HG03442 (cell line): ENCODE measurements around the gene MYRF.

Source experiments
- ATAC-seq: cut with Tn5 transposase; IDR thresholded peaks from one replicate; pipeline ENCODE4 v1.9.1; 2021; ENCODE audit warnings: mild to moderate bottlenecking, moderate library complexity; ENCODE audit not compliant: unreplicated experiment

The MYRF gene

DNA sequence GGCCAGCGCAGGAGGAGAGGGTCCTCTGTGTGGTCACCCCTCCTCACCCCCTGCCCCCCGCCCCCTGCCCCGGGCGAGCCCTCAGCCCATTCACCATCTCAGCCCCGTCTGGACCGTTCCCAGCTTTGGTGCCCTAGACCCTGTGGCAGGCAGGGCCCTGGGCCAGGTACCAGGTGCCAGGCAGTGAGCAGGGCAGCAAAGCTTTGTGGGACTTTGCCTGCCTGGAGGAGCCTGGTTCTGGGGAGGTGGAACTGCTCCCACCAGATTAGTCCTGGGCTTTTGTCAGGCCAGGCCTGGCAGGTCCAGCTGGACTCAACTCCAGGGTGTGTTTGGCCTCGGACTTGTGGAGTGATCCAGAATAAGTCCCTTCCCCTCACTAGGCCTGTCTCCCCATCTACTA is 13.7 kb upstream of the MYRF start:
- ATAC-seq = no peak

GRCh38 chr11:61739413-61739812 is 13.0 kb upstream of the MYRF start:
- ATAC-seq = no peak

DNA sequence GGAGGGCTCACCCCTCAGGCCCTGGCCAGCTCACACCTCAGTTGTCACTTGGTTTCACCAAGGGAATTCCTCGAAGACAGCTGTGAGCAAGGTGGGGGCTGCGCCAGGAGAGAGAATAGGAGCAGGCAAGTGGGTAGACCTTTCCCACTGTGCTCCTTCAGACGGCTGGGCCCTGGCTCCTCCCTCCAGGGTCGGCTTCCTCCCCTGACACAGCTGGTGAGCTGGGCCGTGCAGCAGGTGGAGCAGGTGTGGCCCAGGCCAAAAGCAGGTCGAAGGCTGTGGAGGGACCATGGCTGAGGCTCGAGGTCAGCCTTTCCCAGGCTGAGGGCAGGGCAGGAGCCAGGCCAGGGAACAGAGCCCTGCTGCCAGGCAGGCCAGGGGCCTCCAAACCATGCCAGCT is 12.5 kb upstream of the MYRF start:
- ATAC-seq = no peak

DNA sequence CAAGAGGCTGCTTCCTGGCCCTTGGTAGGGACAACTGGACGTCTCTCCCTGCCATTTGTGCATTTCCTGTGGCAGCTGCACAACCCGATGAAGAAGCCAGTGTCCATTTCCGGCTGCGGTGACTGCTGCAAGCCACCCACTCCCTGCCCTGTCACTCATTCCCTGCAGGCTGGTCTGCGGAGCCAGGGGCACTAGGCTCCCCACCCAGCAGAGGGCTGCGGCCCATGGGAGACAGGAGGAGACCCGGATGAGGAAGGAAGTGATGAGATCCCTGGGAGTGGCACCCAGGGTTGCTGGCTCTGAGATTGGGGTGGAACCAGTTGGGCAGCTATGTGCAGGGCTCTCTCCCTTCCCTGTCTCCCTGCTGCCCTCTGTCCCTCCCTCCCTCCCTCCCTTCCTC is 10.0 kb upstream of the MYRF start:
- no peak for ATAC-seq

DNA sequence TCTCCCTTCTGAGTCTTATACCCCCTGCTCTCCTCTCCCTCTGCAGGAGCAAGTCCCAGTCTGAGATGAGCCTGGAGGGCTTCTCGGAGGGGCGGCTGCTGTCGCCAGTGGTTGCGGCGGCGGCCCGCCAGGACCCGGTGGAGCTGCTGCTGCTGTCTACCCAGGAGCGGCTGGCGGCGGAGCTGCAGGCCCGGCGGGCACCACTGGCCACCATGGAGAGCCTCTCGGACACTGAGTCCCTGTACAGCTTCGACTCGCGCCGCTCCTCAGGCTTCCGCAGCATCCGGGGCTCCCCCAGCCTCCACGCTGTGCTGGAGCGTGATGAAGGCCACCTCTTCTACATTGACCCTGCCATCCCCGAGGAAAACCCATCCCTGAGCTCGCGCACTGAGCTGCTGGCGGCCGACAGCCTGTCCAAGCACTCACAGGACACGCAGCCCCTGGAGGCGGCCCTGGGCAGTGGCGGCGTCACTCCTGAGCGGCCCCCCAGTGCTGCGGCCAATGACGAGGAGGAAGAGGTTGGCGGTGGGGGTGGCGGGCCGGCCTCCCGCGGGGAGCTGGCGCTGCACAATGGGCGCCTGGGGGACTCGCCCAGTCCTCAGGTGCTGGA is 8.8 kb upstream of the MYRF start:
- ATAC-seq = no peak

- ATAC-seq = no peak
Measured at GRCh38 chr11:61744181-61744580, 8.3 kb upstream of the MYRF start.

DNA sequence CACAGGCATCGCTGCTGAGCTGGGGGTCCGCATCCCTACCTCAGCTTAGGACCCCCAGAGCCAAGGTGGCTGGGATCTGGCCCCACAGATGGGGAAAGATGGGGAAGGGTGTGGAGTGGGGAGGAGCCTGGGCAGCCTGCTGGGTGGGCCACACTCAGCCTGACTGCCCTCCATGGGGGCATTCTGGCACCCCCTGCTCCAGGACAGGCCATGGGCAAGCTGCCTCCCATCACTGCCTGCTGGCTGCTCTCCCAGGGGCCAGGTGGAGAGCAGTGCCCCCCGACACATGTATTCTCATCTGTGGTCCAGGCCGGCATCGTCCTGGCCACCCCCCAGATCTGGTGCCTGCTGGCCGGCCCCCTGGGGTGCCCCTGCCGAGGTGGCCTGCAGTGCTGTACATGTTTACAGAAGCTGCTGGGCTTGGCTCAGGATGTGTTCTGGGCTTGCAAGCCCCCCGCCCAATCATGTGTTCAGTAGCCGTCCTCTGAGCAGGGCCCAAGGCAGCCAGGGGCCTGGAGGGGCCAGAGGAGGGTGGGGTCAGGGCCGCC is 7.8 kb upstream of the MYRF start:
- no peak for ATAC-seq

GRCh38 chr11:61745781-61746441 is 6.5 kb upstream of the MYRF start:
- ATAC-seq = no peak

DNA sequence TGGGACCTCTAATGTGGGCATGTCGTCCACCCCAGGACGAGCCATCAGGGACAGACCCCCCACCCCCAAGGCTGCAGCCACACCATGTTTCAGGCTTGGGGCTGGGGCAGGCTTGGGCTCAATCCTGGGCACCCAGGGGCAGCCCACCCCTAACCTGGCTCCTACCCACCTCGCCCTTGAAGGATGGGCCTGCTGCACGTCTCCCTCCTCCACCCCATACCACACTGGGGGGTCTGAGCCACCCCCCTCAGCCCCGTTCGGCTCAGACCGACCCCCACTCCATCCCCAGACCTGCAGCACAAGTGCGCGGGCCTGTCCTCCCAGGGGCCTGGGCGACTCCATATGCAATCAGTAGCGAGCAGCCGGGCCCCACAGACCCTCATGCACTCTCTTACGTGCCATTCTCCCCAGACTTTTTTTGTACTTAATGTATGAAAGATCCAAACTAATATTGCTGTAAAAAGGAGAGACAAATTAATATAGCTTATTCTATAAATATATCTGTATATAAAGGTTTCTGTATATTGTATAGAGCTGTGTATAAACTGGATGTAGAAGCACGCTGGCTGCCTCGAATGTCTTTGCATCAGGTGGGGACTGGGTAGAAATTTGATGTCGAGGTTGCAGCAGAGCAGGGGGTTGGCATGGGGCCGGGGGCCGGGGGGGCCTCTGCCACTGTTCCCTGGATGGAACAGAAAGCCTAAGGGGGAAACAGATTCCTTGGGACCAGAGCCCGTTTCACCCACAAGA is 5.8 kb upstream of the MYRF start:
- no peak for ATAC-seq

DNA sequence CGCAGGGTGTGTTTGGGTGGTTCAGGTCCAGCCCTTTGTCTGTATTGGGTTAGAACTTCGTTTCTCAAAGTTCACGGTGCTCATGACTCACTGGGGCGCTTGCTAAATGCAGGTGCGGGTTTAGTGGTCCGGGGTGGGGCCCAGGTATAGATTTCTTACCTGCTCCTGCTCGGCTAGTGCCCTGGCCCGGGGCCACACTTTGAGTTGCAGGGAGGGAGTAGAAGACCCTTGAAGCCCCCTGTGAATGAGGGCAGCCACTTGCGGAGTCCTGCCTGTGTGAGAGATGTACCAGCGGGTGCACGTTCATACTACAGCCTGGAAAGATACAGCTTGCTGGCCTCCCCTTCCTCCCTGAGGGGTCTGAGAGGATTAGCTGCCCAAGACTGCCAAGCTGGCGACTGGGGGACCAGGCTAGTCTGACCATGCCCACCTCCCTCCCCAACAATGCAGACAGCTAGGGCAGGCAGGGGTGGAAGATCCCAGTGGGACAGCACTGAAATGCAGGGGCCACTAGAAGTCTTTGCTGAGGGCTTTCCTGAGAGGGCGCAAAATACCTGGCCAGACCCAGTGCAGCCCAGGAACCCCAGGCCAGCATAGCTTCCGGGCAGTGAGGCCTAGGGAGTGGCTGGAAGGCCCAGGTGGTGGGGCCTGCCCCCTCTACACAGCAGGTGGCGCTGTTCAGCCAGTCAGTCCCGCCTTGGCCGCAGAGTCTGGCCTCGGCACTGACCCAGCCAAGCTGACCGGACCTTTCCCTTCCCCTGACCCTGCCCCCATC is 5.1 kb upstream of the MYRF start:
- ATAC-seq = no peak

DNA sequence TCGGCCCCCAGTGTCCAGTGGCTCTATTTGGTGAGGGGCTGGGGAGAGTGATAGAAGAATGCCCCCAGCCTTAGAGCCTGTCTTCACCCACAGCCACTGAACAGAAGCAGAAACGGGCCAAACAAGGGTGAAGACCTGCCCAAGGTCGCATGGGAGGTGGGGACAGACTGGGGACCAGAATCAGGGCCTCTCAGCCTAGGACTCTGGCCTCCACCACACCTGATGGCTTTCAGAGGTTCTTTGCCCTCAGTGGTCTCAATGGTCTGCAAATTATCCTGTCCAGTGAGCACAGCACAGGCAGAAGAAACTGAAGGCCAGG is 4.5 kb upstream of the MYRF start:
- ATAC-seq = no peak

DNA sequence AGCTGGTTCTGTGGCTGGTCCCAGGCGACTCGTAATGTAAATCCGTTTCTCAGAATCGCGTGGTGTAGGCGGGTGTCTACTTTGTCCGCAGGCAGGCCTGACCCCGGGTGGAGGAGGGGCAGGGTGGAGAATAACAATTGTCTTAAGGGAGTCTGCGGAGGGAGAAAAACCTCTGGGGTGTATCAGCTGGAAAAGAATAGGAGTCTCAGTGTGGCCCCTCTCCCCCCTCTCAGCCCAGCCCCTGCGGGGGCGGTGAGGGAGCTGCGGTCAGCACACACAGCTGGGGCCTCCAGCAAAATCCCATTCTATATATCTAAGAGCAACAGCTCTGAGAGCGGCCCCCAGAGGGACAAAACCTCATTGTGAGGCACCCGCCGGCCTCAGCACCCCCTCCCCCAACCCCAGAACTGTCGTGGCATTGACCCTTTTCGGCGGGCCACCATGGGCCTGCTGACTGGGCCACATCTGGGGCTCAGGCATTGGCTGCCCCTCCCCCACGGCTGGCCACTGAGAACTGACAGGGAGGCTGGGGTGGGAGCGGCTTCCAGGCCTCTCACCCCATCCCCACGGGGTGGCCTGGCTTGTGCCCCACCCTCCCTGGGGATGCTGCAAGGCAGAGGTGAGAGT is 2.7 kb upstream of the MYRF start:
- no peak for ATAC-seq

- ATAC-seq = no peak
Measured at GRCh38 chr11:61750631-61751273, 1.7 kb upstream of the MYRF start.

GRCh38 chr11:61751384-61751783 is 1.1 kb upstream of the MYRF start:
- ATAC-seq = no peak

GRCh38 chr11:61752925-61753521 is 587 bp downstream of the MYRF start:
- no peak for ATAC-seq

- no peak for ATAC-seq
Measured at GRCh38 chr11:61753672-61754071, 1.2 kb downstream of the MYRF start.

DNA sequence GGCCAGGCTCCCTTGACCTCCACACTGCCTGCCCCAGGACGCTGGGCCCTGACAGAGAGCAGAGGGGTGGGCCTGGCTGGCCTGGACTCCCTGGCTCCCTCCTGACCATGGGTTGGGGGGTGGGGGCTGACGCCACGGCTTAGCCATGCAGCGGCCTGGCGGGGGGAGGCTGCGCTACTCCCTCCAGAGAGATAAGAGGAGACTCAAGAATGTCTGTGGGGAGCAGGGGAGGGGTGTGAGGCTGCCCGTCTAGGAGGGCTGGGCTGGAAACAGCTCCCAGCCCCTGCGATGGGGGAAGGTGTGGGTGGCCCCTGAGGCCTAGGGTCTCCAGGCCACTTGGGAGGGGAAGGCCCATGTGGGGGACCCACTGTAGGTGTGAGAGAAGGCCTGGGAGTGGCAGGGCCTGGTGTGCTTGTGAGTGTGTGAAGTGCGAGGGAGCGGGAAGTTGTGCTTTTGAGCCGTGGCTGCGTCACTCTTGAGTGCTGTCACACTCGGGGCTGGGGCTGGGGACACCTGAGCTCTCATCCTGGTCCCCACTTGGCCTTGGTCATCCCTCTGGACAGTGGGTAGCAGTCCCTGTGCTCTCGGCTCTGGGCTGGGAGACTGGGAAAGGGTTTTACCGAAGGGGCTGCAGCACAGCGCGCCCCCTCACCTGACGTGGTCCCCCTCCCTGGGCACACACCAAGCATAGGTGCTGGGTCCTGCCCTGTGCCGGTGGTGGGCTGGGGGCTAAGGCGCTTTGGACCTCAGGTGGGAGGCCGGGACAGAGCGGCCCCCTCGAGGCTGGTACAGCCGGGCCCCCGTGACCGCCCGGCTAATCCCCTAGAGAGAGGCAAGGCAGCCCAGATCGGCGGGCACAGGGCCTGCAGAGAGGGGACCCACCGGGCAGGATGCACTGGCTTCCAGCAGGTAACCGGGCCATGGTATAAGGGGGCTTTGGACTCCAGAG is 2.4 kb downstream of the MYRF start:
- no peak for ATAC-seq

- ATAC-seq = no peak
Measured at GRCh38 chr11:61756147-61756451, 3.7 kb downstream of the MYRF start.
